ENCODE data around the gene RTKN2. TPM values are rescaled to one million over a fixed set of nuclear protein-coding genes. Genes with fewer than 3 reads are reported as not detected.
"Not testable (repeated sequence)": the region's sequence is repeated elsewhere in the genome, so short reads cannot be mapped to it uniquely, and the experiment has no call there.

The RTKN2 gene
- total and polyA plus RNA-seq, 9 of the 15 experiments (the other 6 are each of a cell fraction or from before 2014, with no cell fraction given): 0.03 to 0.11 (median 0.05) TPM; not detected in 2

DNA sequence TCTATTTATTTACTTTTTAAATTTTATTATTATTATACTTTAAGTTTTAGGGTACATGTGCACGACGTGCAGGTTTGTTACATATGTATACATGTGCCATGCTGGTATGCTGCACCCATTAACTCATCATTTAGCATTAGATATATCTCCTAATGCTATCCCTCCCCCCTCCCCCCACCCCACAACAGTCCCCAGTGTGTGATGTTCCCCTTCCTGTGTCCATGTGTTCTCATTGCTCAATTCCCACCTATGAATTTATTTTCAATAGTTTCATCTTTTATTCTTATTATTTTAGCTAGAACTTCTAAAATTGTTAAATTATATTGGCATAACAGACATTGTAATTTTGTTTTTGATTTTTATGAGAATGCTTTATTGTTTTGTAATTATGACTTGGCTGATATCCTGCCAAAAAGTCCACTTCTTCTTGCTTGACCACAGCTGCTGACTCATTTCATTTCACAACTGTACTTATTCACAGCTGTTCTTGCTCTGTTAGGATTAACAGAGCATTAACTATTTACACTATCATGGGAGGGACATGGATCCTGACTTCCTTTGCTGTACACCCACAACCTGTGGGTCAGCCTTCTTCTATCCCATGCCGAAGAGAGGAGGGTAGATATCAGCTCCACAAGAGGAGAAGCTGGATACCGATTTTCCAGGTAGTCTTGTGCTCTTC lies 25.5 kb downstream of the RTKN2 start (continued):
- TF ChIP-seq CEBPB (tag; IDR thresholded peaks at IDR 0.05): peak; percentile 80
- TF ChIP-seq C11orf30 (IDR thresholded peaks at IDR 0.05; ENCODE audit: low read depth): peak; percentile 29; the same call in 1 of the 2 replicates

- CTCF ChIA-PET (ENCODE audit: low intra/inter-chr PET ratio); H3K4me1 ChIP-seq (replicated peaks in 1 of 2; ENCODE audit: control insufficient read depth in 2 of 2, insufficient read depth in 2 of 2, low read length in 2 of 2); DNase-seq (ENCODE audit: extremely low read depth in 1 of 4, low spot score in 3 of 4); H3K79me2 ChIP-seq (ENCODE audit: control insufficient read depth, insufficient read depth, low read length); H3K9me1 ChIP-seq (ENCODE audit: control insufficient read depth, insufficient read depth, low read length); H4K20me1 ChIP-seq (replicated peaks; ENCODE audit: control insufficient read depth, insufficient read depth, low read length); H3K4me2 ChIP-seq (ENCODE audit: insufficient read depth, low read length); H3K4me3 ChIP-seq; H3K9me3 ChIP-seq (replicated peaks; ENCODE audit: control insufficient read depth, insufficient read depth, low read depth, low read length); ATAC-seq; POLR2A ChIA-PET; H3K27me3 ChIP-seq (ENCODE audit: control insufficient read depth in 2 of 2, insufficient read depth in 2 of 2, low read length in 2 of 2); FAIRE-seq; H3K27ac ChIP-seq (ENCODE audit: extremely low read depth, low read depth, low read length); H3K36me3 ChIP-seq (ENCODE audit: control insufficient read depth, insufficient read depth, low read length); BruUV-seq (replicated peaks); H2AFZ ChIP-seq (ENCODE audit: low read depth, low read length); H3K9ac ChIP-seq (ENCODE audit: insufficient read depth in 1 of 2, low read depth in 2 of 2, low read length in 2 of 2): not testable (repeated sequence)
- 26% methylated on average over 4 of the region's 4 CpGs for WGBS (ENCODE audit: insufficient coverage, low coverage, missing lambda C conversion rate)
- intact Hi-C loops (cut with micrococcal nuclease) (loop anchor here (10.0 kb wide), 1 partner anchor 1097 kb away; no protein-coding TSS in a partner anchor), in situ Hi-C loops (cut with MboI) (loop anchor here (10.0 kb wide), 1 partner anchor 197 kb away; no protein-coding TSS in a partner anchor)
These were observed 27.1 kb downstream of the RTKN2 start for GRCh38 chr10:62241521-62241920.

- H3K4me2 ChIP-seq (ENCODE audit: insufficient read depth, low read length): no peak overlapping the region
- ATAC-seq (no peak), FAIRE-seq (no peak), DNase-seq (ENCODE audit: extremely low read depth in 1 of 4, low spot score in 3 of 4) (no peak)
- no peak for TF ChIP-seq POLR2AphosphoS2 (IDR thresholded peaks at IDR 0.05; ENCODE audit: low read length)
- no peak for TF ChIP-seq RBFOX2 (IDR thresholded peaks at IDR 0.05; ENCODE audit: low read depth, low read length)
- no peak for TF ChIP-seq DPF2 (IDR thresholded peaks at IDR 0.05)
- no peak for TF ChIP-seq FOXA1 (IDR thresholded peaks at IDR 0.05; ENCODE audit: borderline replicate concordance)
- TF ChIP-seq SAFB (IDR thresholded peaks at IDR 0.05; ENCODE audit: borderline replicate concordance, low read depth, low read length): no peak
- WGBS (ENCODE audit: insufficient coverage, low coverage, missing lambda C conversion rate): 31% methylated on average over 5 of the region's 5 CpGs
- no peaks in the 10 kb centered on the region for H3K9me1 ChIP-seq (ENCODE audit: control insufficient read depth, insufficient read depth, low read length)
- H3K79me2 ChIP-seq (ENCODE audit: control insufficient read depth, insufficient read depth, low read length): no peaks in the 10 kb centered on the region
- no peaks in the 10 kb centered on the region for H3K4me1 ChIP-seq (replicated peaks in 1 of 2; ENCODE audit: control insufficient read depth in 2 of 2, insufficient read depth in 2 of 2, low read length in 2 of 2)
- ChIA-PET POLR2A (interaction anchor here (0.6 kb wide), 1 partner anchor 20 kb away, joined by 3 read pairs; no protein-coding TSS in a partner anchor), CTCF (ENCODE audit: low intra/inter-chr PET ratio) (no interaction called here)
- intact Hi-C loops (cut with micrococcal nuclease): loop anchor here (10.0 kb wide), 1 partner anchor 1095 kb away; no protein-coding TSS in a partner anchor
- no peaks in the 10 kb centered on the region for H3K36me3 ChIP-seq (ENCODE audit: control insufficient read depth, insufficient read depth, low read length)
- in situ Hi-C loops (cut with MboI): loop anchor here (10.0 kb wide), 2 partner anchors 195 to 355 kb away; no protein-coding TSS in a partner anchor
- H3K27ac ChIP-seq (ENCODE audit: extremely low read depth, low read depth, low read length): no peak overlapping the region
- no peak overlapping the region for H3K9ac ChIP-seq (ENCODE audit: insufficient read depth in 1 of 2, low read depth in 2 of 2, low read length in 2 of 2)
- no peaks in the 10 kb centered on the region for H4K20me1 ChIP-seq (replicated peaks; ENCODE audit: control insufficient read depth, insufficient read depth, low read length)
- no peaks in the 10 kb centered on the region for H3K27me3 ChIP-seq (ENCODE audit: control insufficient read depth in 2 of 2, insufficient read depth in 2 of 2, low read length in 2 of 2)
- no peak overlapping the region for H3K4me3 ChIP-seq
- no peak overlapping the region for H2AFZ ChIP-seq (ENCODE audit: low read depth, low read length)
- H3K9me3 ChIP-seq (replicated peaks; ENCODE audit: control insufficient read depth, insufficient read depth, low read depth, low read length): no peaks in the 10 kb centered on the region
- BruUV-seq (replicated peaks): no TSS peak
These were observed 28.6 kb downstream of the RTKN2 start for GRCh38 chr10:62239994-62240393.

Measured in K562 (cell line).